Measurements from ENCODE around the gene HEATR5B.
A peak's percentile ranks its signal among the peaks of the same experiment; 100 is the strongest.
"Not testable (repeated sequence)": the region's sequence is repeated elsewhere in the genome, so short reads cannot be mapped to it uniquely, and the experiment has no call there.

The HEATR5B gene

GRCh38 chr2:36976065-36976464, 108.1 kb downstream of the HEATR5B start:
- no peak for DNase-seq

- no peak for DNase-seq
Measured at GRCh38 chr2:36975306-36975705, 108.9 kb downstream of the HEATR5B start.

DNA sequence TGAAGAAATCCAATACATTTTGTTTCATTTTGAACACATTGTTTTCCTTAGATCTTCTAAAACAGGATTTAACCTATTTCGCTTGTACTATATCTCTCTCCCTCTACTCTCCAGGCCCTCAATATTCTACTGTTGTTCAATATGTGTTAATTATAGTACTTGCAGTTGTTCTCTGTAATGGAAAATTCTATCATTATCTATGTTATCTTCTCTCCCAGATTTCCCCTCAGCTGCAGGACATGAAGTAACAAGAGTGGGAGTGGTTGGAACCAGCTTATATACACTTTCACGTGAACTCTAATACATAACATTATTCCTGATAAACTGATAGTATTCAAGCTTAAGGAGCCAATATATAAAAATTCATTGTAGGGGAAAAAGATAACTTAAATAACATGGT, 110.9 kb downstream of the HEATR5B start:
- DNase-seq = no peak

DNA sequence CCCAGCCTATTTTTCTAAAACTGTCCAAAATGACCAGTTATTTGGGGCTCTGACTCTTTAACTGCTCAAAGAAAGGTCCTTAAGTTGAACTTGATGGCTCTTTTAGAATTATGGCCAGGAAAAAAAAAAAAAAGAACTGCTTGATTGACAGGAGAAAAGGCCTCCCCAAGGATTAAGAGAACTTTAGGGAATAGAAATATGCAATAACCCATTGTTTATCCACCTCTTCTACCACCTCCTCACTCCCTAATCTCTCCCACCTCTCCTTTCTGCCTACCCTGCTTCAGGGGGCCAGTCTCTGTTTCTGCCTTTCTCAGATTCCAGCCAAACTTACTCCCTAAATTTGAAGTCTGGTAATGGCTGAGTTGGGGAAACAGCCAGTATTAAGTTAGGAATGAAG, 112.2 kb downstream of the HEATR5B start:
- no peak for DNase-seq

- no peak for DNase-seq
Measured at GRCh38 chr2:36967236-36967876, 116.8 kb downstream of the HEATR5B start.

DNA sequence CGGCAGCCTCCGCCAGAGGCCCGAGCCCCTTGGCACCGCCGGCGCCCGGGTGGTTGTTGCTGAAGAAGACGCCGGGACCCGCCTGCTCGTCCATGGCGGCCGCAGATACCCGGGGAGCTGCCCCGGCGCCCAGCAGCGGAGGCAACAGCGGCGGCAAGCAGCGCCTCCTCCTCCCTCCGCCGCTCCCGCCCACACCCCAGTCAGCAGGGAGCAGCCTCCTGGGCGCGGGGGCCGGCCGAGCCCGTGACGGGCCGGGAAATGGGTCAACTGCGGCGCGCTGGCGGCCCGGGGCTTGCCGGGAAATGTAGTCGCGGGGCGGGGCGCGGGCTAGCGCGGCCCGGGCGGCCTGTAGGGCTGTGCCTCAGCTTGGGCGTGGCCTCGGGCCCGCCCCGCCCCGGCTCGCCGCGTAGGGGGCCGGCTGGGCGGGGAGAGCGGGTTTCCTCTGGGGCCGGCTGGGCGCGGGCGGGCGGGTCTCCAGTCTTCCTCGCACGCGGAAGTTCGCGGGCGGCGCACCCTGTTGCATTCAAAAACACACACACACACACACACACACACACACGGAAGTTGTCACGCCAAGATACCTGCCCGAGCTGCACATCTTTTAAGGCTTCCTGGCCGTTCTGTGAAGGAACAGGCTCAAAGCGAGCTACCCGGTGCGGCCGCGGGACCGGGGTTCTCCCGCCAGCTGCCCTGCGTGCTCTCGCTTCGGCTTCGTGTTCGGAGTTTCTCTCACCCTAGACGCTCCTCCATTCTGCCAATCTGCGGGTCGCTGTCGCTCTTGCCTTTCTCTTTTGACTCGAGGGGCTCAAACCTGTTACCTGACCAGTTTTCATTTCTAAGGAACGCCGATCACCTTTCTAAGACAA, 117.6 kb downstream of the HEATR5B start, which contains the start of gene STRN:
Gene STRN (minus strand): TSS at position 167 of the 866 bp plus-strand sequence. CDS start 73 bp downstream, at position 94.
- DNase-seq = peak; percentile 82

DNA sequence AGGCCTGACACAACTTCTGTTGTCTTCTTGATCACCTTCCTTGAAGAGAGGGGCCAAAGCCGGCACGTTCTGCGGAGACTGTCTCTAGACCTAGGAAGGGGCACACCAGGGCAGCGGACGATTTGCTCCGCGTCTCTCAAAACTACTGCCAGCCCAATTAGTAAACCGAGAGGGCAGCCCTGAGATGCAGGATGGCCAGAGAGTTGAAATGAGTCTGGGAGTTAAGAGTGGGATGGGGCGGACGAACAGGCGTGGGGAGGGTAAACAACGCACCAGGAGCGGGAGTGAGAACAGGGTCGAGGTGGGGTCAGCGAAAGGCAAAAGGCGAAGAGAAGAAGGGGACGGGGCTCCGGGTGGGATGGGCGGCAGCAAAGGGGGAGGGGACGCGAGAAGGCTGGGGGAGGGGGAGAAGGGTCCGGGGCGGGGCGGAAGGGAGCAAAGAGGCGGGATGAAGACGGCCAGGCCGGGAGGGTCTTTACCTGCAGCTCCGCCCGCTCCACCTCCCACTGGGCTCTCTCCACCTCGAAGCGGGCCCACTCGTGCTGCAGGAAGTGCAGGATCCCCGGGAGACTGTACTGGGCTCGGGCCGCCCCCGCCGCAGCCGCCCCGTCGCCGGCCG, 118.3 kb downstream of the HEATR5B start:
- no peak for DNase-seq

DNA sequence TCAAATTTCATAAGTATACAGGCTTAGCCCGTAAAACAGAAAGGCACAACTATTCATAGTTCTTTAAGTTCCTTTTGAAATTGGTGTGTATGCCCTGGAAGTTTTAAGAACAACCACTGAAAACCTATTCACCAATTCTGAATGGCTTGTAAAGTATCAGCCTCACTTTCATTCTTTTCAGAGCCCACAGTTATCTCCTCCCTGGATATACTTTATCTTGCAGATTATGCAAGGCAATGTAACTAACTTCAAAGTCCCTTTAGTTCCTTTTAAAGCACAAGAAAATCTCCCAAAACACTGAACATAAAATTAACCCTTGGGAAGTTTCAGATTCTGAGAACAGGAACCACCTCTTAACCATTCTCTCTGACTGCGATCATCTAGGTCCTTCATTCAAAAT, 119.0 kb downstream of the HEATR5B start:
- DNase-seq = no peak

DNA sequence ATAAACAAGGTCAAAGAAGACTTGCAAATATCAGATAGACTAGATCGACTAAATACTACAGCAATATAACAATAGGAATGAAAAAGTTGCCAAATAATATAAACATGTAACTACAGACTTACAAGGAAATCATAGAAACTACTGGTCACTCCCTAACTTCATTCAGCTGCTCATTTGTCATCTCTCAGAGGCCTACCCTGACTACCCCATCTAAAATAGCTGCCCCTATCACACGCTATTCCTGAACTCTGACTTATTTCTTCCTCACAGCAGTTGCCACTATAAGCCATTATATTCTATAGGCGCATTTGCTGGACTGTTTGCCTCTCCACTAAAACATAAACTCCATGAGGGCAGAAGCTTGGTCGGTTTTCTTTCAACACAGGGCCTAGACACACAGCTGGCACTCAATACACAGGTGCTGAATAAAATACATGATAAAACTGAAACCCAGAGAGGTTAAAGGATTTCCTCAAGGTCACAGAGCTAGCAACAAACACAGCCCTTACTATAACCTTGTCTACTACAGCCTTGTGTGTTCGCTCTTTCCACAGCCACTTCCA, 119.6 kb downstream of the HEATR5B start:
- no peak for DNase-seq

DNA sequence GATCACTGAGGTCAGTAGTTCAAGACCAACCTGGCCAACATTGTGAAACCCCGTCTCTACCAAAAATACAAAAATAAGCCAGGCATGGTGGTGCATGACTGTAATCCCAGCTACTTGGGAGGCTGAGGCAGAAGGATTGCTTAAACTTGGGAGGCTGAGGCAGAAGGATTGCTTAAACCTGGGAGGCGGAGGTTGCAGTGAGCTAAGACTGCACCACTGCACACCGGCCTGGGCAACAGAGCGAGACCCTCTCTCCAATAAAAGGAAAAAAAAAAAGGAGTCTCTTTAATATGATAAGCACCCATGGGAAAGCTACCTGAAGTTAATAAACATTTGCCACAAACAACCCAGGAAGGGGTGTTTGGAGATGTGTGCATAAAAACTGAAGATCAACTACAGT, 120.4 kb downstream of the HEATR5B start:
- no peak for DNase-seq

- no peak for DNase-seq
Measured at GRCh38 chr2:36963106-36963505, 121.1 kb downstream of the HEATR5B start.

DNA sequence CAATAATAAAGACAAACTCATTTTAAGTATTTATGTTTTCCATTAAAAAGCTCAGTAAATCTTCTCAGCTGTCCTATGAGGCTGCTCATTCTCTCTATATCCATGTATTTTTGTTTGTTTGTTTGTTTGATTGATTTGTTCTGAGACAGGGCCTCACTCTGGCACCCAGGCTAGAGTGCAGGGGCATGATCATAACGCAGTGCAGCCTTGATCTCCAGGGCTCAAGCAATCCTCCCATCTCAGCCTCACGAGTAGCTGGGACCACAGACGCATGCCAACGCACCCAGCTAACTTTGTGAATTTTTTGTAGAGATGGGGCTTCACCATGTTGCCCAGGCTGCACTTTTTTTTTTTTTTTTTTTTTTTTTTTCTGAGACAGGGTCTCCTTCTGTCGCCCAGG, 123.4 kb downstream of the HEATR5B start:
- DNase-seq = no peak

DNA sequence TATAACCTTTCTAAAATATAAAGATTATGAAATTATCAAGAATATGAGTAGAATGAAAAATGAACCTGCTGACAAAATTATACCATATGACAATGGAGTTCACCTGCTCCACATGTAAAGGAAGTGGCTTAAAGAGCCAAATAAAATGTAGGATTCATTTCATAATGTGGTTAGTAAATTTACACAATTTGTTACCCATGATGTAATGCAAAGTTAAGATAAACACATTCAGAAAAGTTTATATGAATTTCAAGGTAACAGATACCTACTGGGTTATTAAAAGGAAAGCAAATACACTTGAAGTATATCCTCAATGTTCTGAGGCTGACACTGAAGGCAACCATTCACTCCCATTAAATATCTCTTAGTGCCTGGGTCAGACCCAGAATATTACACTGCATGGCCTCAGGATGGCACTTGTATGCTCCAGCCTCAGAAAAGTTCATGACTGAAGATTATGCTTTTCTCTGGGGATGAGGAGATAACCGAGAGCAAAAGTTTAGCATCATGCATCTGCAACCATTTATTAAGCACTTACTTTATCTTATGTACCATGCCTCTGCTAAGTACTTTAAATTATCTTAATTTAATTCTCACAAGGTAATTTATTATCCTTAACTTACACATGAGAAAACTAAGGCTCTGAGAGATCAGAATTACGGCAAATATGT, 124.0 kb downstream of the HEATR5B start:
- no peak for DNase-seq

DNA sequence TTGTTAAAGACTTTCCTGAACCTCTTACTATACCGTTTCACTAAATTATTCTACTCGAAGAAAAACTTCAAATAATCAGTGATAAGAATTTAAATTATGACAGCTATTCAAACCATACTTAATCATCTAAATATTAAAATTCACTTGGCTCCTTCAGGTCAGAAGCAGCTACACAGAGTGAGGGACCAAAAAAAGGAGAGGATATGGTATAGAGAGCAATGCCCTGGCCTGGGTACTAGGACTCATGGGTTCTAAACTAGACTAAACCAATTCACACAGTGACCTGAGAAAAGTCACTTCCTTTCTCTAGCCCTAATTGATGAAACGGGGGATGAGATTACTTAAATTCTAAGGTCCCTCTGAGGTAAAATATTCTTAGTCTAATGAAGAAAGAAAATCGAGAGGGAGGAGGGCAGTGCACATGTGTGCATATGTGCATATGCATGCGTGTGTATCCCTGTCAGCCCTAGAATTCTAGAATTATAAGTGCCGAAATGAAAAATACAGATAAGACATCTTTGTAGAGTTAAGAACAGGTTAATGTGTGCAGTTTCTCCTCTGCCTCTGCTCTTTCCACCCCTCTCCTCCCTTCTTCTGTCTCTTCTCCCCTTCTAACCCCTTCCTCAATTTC, 129.1 kb downstream of the HEATR5B start:
- DNase-seq = no peak

DNA sequence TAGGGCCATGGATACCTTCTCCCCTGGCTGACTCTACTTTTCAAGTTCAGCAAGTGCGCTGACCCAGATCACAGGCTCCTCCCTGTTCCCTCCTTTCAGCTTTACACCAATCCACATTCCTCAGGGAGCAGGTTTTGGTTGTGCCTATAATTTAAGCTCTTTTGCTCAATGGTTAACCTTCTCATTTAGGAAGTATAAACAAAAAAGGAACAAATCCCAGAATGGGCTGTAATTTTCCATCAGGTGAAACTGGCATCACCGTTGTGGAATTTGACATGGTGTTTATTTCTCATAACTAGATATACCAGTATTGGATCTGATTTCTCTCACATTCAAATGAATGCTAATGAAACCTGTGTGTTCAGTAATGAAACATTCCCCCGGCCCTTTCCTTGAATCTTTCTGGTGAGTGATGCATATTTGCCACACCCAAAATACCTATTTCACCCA, 131.4 kb downstream of the HEATR5B start:
- DNase-seq = no peak

GRCh38 chr2:36951574-36951973, 132.6 kb downstream of the HEATR5B start:
- DNase-seq = no peak

- DNase-seq = no peak
Measured at GRCh38 chr2:36951027-36951518, 133.1 kb downstream of the HEATR5B start.

GRCh38 chr2:36949845-36950244, 134.3 kb downstream of the HEATR5B start:
- no peak for DNase-seq

DNA sequence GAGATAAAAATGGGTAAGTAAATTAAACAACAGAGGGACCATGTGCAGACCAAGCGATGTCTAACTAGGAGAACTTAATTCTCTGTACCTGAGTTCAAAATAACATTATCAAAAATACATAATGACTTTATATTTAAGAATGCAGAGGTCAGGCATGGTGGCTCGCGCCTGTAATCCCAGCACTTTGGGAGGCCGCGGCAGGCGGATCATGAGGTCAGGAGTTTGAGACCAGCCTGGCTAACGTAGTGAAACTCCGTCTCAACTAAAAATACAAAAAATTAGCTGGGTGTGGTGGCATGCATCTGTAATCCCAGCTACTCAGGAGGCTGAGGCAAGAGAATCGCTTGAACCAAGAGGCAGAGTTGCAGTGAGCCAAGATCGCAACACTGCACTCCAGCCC, 138.9 kb downstream of the HEATR5B start:
- not testable (repeated sequence) for DNase-seq

GRCh38 chr2:36941867-36942266, 142.3 kb downstream of the HEATR5B start:
- DNase-seq = no peak

- DNase-seq = not testable (repeated sequence)
Measured at GRCh38 chr2:36936526-36936925, 147.6 kb downstream of the HEATR5B start.

- not testable (repeated sequence) for DNase-seq
Measured at GRCh38 chr2:36931688-36932087, 152.5 kb downstream of the HEATR5B start.
